CD14-positive monocyte (primary cell): ENCODE data around the gene ALDH1B1. TPM values are rescaled to one million over a fixed set of nuclear protein-coding genes. Genes with fewer than 3 reads are reported as not detected.

Experiments used
- DNase-seq, 3 donors: peaks; one replicate each; pipeline ENCODE4 v3.0.0-alpha.2; 2011 to 2022
- H2AFZ ChIP-seq: 2 replicates; pipeline ENCODE4 v1.6.0; 2012; ENCODE audit warnings: mild to moderate bottlenecking, low read depth, low read length, inconsistent platforms; ENCODE audit not compliant: insufficient read depth, poor library complexity, severe bottlenecking
- H3K27ac ChIP-seq, 2 donors: 1 replicate in 1 of 2; 2 replicates in 1 of 2; pipeline ENCODE4 v1.5.1; 2012 to 2013; ENCODE audit warnings: low read length in 2 of 2, control low read depth in 1 of 2, inconsistent platforms in 1 of 2, low read depth in 1 of 2, mild to moderate bottlenecking in 1 of 2
- H3K27me3 ChIP-seq, 2 donors: one replicate each; pipeline versions ENCODE4 v1.6.0 to v1.6.1; 2011 to 2013; ENCODE audit warnings: low read length in 2 of 2; ENCODE audit not compliant: control insufficient read depth in 2 of 2, insufficient read depth in 2 of 2
- H3K36me3 ChIP-seq, 2 donors: replicated peaks in 1 of 2; 1 replicate in 1 of 2; 2 replicates in 1 of 2; pipeline versions ENCODE4 v1.5.1 to v1.6.1; 2012 to 2013; ENCODE audit warnings: low read length in 2 of 2, control low read depth in 1 of 2, inconsistent platforms in 1 of 2, mild to moderate bottlenecking in 1 of 2; ENCODE audit not compliant: insufficient read depth in 2 of 2, control insufficient read depth in 1 of 2
- H3K4me1 ChIP-seq, 2 donors: 1 replicate in 1 of 2; 2 replicates in 1 of 2; pipeline versions ENCODE4 v1.5.1 to v1.6.1; 2012 to 2013; ENCODE audit warnings: low read length in 2 of 2, control low read depth in 1 of 2, inconsistent platforms in 1 of 2, mild to moderate bottlenecking in 1 of 2, moderate library complexity in 1 of 2; ENCODE audit not compliant: insufficient read depth in 2 of 2, control insufficient read depth in 1 of 2
- H3K4me2 ChIP-seq: replicated peaks from 2 replicates; pipeline ENCODE3; 2012; ENCODE audit warnings: low read length, moderate library complexity, mild to moderate bottlenecking; ENCODE audit not compliant: poor library complexity, severe bottlenecking; ENCODE audit errors: extremely low read depth
- H3K4me3 ChIP-seq, 3 experiments: fragments of 200-600 bp in 1 of 3; sonication (generic) in 1 of 3; replicated peaks in 1 of 3; 1 replicate in 2 of 3; 2 replicates in 1 of 3; pipeline ENCODE4 v1.5.1; 2011 to 2013; ENCODE audit warnings: low read length in 3 of 3, mild to moderate bottlenecking in 3 of 3, control low read depth in 2 of 3, low read depth in 2 of 3, inconsistent platforms in 1 of 3, moderate library complexity in 1 of 3
- H3K79me2 ChIP-seq: 2 replicates; pipeline ENCODE4 v1.6.0; 2012; ENCODE audit warnings: mild to moderate bottlenecking, control low read depth, inconsistent platforms, low read length, moderate library complexity; ENCODE audit not compliant: insufficient read depth
- H3K9ac ChIP-seq: 2 replicates; pipeline ENCODE4 v1.6.0; 2017; ENCODE audit warnings: low read length, mild to moderate bottlenecking; ENCODE audit not compliant: insufficient read depth, poor library complexity, severe bottlenecking
- H3K9me3 ChIP-seq, 2 donors: replicated peaks in 1 of 2; 1 replicate in 1 of 2; 2 replicates in 1 of 2; pipeline versions ENCODE4 v1.5.1 to v1.6.1; 2012 to 2013; ENCODE audit warnings: low read length in 2 of 2, control low read depth in 1 of 2; ENCODE audit not compliant: control insufficient read depth in 1 of 2, insufficient read depth in 1 of 2
- H4K20me1 ChIP-seq: 2 replicates; pipeline ENCODE4 v1.6.0; 2012; ENCODE audit warnings: mild to moderate bottlenecking, low read length, control low read depth, moderate library complexity; ENCODE audit not compliant: insufficient read depth
- H3K27ac Mint-ChIP-seq, 7 donors: one replicate each; pipeline ENCODE4 v1.8.0; 2020; ENCODE audit warnings: mild to moderate bottlenecking in 7 of 7, mixed read lengths in 7 of 7, moderate library complexity in 6 of 7, inconsistent platforms in 2 of 7
- H3K27me3 Mint-ChIP-seq, 3 donors: one replicate each; pipeline ENCODE4 v1.8.0; 2021 to 2022; ENCODE audit warnings: low read depth in 3 of 3, mild to moderate bottlenecking in 3 of 3, mixed read lengths in 3 of 3, moderate library complexity in 3 of 3, inconsistent platforms in 1 of 3
- H3K36me3 Mint-ChIP-seq, 2 donors: one replicate each; pipeline ENCODE4 v1.8.0; 2020; ENCODE audit warnings: mixed read lengths in 2 of 2, inconsistent platforms in 1 of 2, mild to moderate bottlenecking in 1 of 2
- H3K4me1 Mint-ChIP-seq: one replicate; pipeline ENCODE4 v1.8.0; 2020; ENCODE audit warnings: mild to moderate bottlenecking, mixed read lengths
- H3K4me3 Mint-ChIP-seq, 2 donors: one replicate each; pipeline ENCODE4 v1.8.0; 2020; ENCODE audit warnings: mild to moderate bottlenecking in 2 of 2, mixed read lengths in 2 of 2, moderate library complexity in 1 of 2
- H3K9me3 Mint-ChIP-seq, 7 donors: one replicate each; pipeline ENCODE4 v1.8.0; 2020 to 2022; ENCODE audit warnings: mixed read lengths in 7 of 7, mild to moderate bottlenecking in 6 of 7, moderate library complexity in 6 of 7, inconsistent platforms in 2 of 7
- WGBS: methylation state at CpG from one replicate; pipeline ENCODE4 v1.1.5; 2013; ENCODE audit warnings: missing lambda C conversion rate; ENCODE audit not compliant: insufficient coverage; 5-methylcytosine and 5-hydroxymethylcytosine counted together
- intact Hi-C, 2 donors: fragments of 100-400 bp; cut with micrococcal nuclease; formaldehyde crosslinking; loops; one replicate each; pipeline versions ENCODE4 v1.15.0 to v1.15.1; 2023
- polyA plus RNA-seq, 3 donors: library from polyadenylated mRNA; depleted of rRNA in 1 of 3; unstranded in 2 of 3; stranded (reverse) in 1 of 3; fragments of 300-500 nt in 2 of 3; fragments of >200 nt in 1 of 3; fragmentation: Illumina TruSeq in 2 of 3; gene quantifications; 1 replicate in 2 of 3; 2 replicates in 1 of 3; pipeline ENCODE4 v1.2.3, GENCODE V29; 2012 to 2021
- TF ChIP-seq, protein P1 (sequence below): fragments of 200-600 bp; IDR thresholded peaks from one replicate; pipeline ENCODE4 v1.8.0; 2022; ENCODE audit warnings: antibody characterized with exemption, mild to moderate bottlenecking

Gene ALDH1B1
- polyA plus RNA-seq, 3 donors, result 1.00 to 4.5 (median 3.8) TPM

DNA sequence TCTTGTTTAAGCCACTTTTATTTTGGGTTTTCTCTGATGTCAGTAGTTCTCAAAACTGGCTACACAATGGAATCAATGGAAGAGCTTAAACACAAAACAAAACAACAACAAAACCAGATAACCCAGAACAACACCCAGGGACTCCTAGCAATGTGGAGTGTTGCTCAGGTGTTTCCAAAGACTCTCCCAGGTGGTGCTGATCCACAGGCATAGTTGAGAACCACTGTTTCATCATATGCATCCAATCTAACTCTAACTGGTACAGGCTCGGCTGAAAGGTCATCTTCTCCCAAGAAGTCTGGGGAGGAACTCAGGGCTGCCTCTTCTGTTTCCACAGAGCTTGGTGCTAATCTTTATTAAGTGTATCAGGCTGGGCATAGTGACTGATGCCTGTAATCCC is 5.4 kb upstream of the ALDH1B1 start:
- no peak overlapping the region for H3K4me3 Mint-ChIP-seq
- peaks cover 4 to 14% (median 10%) of the 10 kb centered on the region in 3 donors for H3K27me3 Mint-ChIP-seq
- no peaks in the 10 kb centered on the region for H3K36me3 Mint-ChIP-seq
- H3K9me3 Mint-ChIP-seq, result peaks cover 5 to 15% (median 10%) of the 10 kb centered on the region in 7 donors
- H3K27ac Mint-ChIP-seq, result no peak overlapping the region
- H3K4me3 ChIP-seq, result no peak overlapping the region
- no peaks in the 10 kb centered on the region for H3K79me2 ChIP-seq
- peaks cover 2% of the 10 kb centered on the region in 2 donors for H3K4me1 ChIP-seq
- H2AFZ ChIP-seq, result no peak overlapping the region
- no peak overlapping the region for H3K27ac ChIP-seq
- DNase-seq, result no peak
- no peak overlapping the region for H3K9ac ChIP-seq
- TF ChIP-seq, protein P1, sequence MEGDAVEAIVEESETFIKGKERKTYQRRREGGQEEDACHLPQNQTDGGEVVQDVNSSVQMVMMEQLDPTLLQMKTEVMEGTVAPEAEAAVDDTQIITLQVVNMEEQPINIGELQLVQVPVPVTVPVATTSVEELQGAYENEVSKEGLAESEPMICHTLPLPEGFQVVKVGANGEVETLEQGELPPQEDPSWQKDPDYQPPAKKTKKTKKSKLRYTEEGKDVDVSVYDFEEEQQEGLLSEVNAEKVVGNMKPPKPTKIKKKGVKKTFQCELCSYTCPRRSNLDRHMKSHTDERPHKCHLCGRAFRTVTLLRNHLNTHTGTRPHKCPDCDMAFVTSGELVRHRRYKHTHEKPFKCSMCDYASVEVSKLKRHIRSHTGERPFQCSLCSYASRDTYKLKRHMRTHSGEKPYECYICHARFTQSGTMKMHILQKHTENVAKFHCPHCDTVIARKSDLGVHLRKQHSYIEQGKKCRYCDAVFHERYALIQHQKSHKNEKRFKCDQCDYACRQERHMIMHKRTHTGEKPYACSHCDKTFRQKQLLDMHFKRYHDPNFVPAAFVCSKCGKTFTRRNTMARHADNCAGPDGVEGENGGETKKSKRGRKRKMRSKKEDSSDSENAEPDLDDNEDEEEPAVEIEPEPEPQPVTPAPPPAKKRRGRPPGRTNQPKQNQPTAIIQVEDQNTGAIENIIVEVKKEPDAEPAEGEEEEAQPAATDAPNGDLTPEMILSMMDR, result no peak
- intact Hi-C loops, result no loop called here
- peaks cover 2% of the 10 kb centered on the region for H3K4me1 Mint-ChIP-seq
- H3K36me3 ChIP-seq, result no peaks in the 10 kb centered on the region
- H4K20me1 ChIP-seq, result no peaks in the 10 kb centered on the region
- no peak overlapping the region for H3K4me2 ChIP-seq
- 100% methylated on average over 1 of the region's 1 CpG for WGBS
- no peaks in the 10 kb centered on the region for H3K27me3 ChIP-seq
- peaks cover 0 to 7% of the 10 kb centered on the region in 2 donors for H3K9me3 ChIP-seq

DNA sequence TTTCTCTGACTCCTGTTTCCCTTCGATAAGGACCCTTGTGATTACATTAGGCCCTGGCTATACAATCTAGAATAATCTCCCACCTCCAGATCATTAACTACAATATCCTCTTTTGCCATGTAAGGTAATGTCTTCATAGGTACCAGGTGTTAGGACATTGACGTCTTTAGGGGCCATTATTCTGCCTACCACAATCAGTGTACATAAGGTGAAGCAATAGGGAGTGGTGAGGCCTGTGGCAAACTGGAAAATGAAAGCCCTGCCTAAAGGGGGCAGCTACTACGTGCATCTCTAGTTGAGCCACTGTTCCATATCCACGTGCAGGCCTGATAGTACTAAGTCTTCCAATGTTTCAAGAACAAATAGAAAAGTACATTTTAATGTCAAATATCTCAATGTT is 4.8 kb upstream of the ALDH1B1 start:
- Histone ChIP-seq H3K79me2 (no peaks in the 10 kb centered on the region), H3K27me3 (no peaks in the 10 kb centered on the region), H4K20me1 (no peaks in the 10 kb centered on the region), H3K4me2 (no peak overlapping the region), H3K4me3 (no peak overlapping the region), H3K27ac (no peak overlapping the region), H3K36me3 (no peaks in the 10 kb centered on the region), H3K4me1 (peaks cover 3 to 7% of the 10 kb centered on the region in 2 donors), H3K9me3 (peaks cover 0 to 7% of the 10 kb centered on the region in 2 donors), H2AFZ (no peak overlapping the region), H3K9ac (no peak overlapping the region)
- Mint-ChIP-seq H3K4me1 (peaks cover 5% of the 10 kb centered on the region), H3K9me3 (peaks cover 5 to 15% (median 10%) of the 10 kb centered on the region in 7 donors), H3K27me3 (peaks cover 4 to 14% (median 10%) of the 10 kb centered on the region in 3 donors), H3K4me3 (no peak overlapping the region), H3K27ac (no peak overlapping the region), H3K36me3 (no peaks in the 10 kb centered on the region)
- TF ChIP-seq, protein P1, result no peak
- WGBS, result 100% methylated on average over 1 of the region's 4 CpGs
- DNase-seq, result no peak
- intact Hi-C loops, result no loop called here
